ENCODE data around the gene NOSTRIN.

- TF ChIP-seq CTCF (IDR thresholded peaks at IDR 0.05) = no peak
- TF ChIP-seq POLR2A (IDR thresholded peaks at IDR 0.05) = no peak
- no peak for TF ChIP-seq EP300 (IDR thresholded peaks at IDR 0.05)
These were observed 52.2 kb downstream of the NOSTRIN start for GRCh38 chr2:168854651-168855050.

Data from ovary (tissue), 3 donors.